HEK293T (cell line): ENCODE measurements around the gene TRPM2.

Experiments used
- BHLHE40 ChIP-seq: fragments of 450-650 bp; IDR thresholded peaks from 2 replicates; pipeline ENCODE4 v1.6.1; 2016; ENCODE audit warnings: mild to moderate bottlenecking, moderate library complexity, borderline replicate concordance
- ELF4 ChIP-seq: fragments of 450-650 bp; IDR thresholded peaks from 2 replicates; pipeline ENCODE4 v1.6.1; 2017; ENCODE audit warnings: antibody characterized with exemption
- FOXA1 ChIP-seq: fragments of 450-650 bp; IDR thresholded peaks from 2 replicates; pipeline ENCODE4 v1.6.1; 2016; ENCODE audit warnings: mild to moderate bottlenecking
- FOXM1 ChIP-seq: fragments of 450-650 bp; IDR thresholded peaks from 2 replicates; pipeline ENCODE4 v1.6.1; 2017; ENCODE audit warnings: mild to moderate bottlenecking, borderline replicate concordance
- LEF1 ChIP-seq: fragments of 450-650 bp; IDR thresholded peaks from 2 replicates; pipeline ENCODE4 v1.6.1; 2017; ENCODE audit warnings: mild to moderate bottlenecking, borderline replicate concordance
- SP1 ChIP-seq: fragments of 450-650 bp; IDR thresholded peaks from 2 replicates; pipeline ENCODE4 v1.6.1; 2017
- SUZ12 ChIP-seq: fragments of 450-650 bp; IDR thresholded peaks from 2 replicates; pipeline ENCODE4 v1.6.1; 2016; ENCODE audit warnings: mild to moderate bottlenecking
- TARDBP ChIP-seq: fragments of 450-650 bp; IDR thresholded peaks from 2 replicates; pipeline ENCODE4 v1.6.1; 2016

DNA sequence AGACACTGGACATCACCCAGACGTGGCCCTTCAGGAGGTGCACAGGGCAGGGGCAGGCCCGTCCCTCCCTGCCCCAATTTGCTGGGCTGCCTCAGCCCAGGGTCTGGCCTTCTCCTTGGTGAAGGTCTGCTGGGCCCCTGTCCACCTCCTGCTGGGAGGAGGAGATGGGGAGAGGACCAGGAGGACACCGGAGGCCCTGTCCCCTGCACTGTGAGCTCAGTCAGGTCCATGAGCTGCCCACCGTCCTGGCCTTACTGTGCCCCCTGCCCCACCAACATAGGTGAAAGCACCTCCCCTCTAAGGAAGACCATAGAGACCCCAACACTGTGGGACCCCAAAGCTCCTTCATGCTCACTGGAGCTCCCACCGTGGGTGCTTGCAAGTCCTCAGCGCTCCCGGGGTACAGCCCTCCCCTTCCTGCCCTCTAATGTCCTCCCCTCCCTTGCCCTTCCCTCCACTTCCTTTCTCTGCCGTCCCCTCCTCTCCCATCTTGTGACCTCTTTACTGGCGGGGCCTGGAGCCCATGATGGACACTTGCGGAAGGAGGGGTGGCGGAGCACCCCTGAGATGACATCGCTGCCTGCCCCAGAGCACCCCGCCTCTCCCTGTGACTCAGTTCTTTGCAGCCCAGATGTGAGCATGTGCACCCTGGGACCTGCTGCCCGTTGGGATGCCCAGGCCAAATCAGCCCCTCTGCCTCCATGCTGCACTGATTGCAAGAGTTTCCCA, 106.5 kb downstream of the TRPM2 start:
- no peak for TF ChIP-seq ELF4
- no peak for TF ChIP-seq FOXM1
- TF ChIP-seq BHLHE40, result no peak
- no peak for TF ChIP-seq FOXA1
- no peak for TF ChIP-seq SUZ12
- no peak for TF ChIP-seq LEF1
- no peak for TF ChIP-seq SP1
- TF ChIP-seq TARDBP, result no peak
